ENCODE results near the gene TM2D1.

Gene TM2D1

DNA sequence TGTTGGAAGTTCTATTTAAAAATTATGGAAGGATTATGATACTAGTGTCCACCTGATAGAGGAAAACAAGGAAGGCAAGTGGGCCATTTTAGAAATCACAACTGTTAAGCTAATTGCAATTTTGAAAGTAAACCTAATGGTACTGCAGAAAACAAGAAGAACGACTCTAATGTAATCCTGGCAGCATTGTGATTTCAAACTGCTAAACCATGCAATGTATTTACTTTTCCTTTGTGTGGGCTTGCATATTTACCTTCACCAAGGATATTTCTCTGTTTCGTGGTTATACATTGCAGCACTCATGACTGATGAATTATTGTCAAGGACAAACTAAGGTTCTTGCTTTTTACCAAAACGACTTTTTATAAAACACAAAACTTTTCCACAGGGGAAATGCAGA lies 88.1 kb downstream of the TM2D1 start:
- TF ChIP-seq POLR2AphosphoS5 (IDR thresholded peaks at IDR 0.05; ENCODE audit: low read depth, low read length) (no peak), TAF1 (IDR thresholded peaks at IDR 0.05; ENCODE audit: borderline replicate concordance, insufficient read depth, low read length) (no peak), SIN3A (IDR thresholded peaks at IDR 0.05; ENCODE audit: borderline replicate concordance, insufficient read depth, low read length) (no peak)

DNA sequence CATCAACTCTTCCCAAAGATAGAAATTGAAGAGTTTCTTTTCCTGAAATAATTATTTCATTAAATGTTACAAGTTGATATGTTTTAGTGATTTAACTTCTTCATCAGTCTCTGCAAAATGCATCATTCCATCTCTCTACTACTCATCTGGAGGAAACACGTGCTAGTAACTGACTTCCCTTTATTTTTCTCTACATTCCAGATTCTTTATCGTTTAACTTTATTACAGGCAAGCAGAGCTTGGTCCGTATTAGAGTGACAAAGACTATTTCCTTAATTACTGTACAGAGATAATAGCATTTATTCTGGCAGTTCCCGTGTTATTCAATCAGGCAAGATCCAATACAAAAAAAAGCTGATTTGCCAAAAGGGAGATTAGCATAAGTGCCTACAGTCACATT lies 88.6 kb downstream of the TM2D1 start:
- TF ChIP-seq FOXP2 (optimal IDR thresholded peaks at IDR 0.05; ENCODE audit: borderline replicate concordance, extremely low read depth, extremely low read length, insufficient read depth) (no peak), POLR2AphosphoS5 (IDR thresholded peaks at IDR 0.05; ENCODE audit: low read depth, low read length) (no peak), SIN3A (IDR thresholded peaks at IDR 0.05; ENCODE audit: borderline replicate concordance, insufficient read depth, low read length) (no peak), TAF1 (IDR thresholded peaks at IDR 0.05; ENCODE audit: borderline replicate concordance, insufficient read depth, low read length) (no peak)
- TF ChIP-seq, protein P1, sequence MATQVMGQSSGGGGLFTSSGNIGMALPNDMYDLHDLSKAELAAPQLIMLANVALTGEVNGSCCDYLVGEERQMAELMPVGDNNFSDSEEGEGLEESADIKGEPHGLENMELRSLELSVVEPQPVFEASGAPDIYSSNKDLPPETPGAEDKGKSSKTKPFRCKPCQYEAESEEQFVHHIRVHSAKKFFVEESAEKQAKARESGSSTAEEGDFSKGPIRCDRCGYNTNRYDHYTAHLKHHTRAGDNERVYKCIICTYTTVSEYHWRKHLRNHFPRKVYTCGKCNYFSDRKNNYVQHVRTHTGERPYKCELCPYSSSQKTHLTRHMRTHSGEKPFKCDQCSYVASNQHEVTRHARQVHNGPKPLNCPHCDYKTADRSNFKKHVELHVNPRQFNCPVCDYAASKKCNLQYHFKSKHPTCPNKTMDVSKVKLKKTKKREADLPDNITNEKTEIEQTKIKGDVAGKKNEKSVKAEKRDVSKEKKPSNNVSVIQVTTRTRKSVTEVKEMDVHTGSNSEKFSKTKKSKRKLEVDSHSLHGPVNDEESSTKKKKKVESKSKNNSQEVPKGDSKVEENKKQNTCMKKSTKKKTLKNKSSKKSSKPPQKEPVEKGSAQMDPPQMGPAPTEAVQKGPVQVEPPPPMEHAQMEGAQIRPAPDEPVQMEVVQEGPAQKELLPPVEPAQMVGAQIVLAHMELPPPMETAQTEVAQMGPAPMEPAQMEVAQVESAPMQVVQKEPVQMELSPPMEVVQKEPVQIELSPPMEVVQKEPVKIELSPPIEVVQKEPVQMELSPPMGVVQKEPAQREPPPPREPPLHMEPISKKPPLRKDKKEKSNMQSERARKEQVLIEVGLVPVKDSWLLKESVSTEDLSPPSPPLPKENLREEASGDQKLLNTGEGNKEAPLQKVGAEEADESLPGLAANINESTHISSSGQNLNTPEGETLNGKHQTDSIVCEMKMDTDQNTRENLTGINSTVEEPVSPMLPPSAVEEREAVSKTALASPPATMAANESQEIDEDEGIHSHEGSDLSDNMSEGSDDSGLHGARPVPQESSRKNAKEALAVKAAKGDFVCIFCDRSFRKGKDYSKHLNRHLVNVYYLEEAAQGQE (IDR thresholded peaks at IDR 0.05; ENCODE audit: insufficient read depth in 1 of 2, low read depth in 2 of 2, low read length in 2 of 2), result no peak

DNA sequence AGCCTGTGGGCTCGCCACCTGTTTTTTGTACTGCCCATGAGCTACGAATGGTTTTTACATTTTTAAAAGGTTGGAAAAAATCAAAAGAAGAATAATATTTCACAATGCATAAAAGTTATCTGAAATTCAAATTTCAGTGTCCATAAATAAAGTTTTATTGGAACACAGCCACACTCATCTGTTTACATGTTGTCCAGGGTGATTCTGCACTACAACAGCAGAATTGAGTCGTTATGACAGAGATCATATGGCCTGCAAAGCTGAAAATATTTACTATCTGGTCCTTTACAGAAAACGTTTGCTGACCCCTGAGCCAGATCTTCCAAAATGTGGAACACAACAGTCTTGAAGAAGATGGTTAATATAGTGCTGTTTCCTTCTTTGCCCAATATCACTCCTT lies 89.4 kb downstream of the TM2D1 start:
- TF ChIP-seq FOXP2 (optimal IDR thresholded peaks at IDR 0.05; ENCODE audit: borderline replicate concordance, extremely low read depth, extremely low read length, insufficient read depth) (no peak), SIN3A (IDR thresholded peaks at IDR 0.05; ENCODE audit: borderline replicate concordance, insufficient read depth, low read length) (no peak), TAF1 (IDR thresholded peaks at IDR 0.05; ENCODE audit: borderline replicate concordance, insufficient read depth, low read length) (no peak), POLR2AphosphoS5 (IDR thresholded peaks at IDR 0.05; ENCODE audit: low read depth, low read length) (no peak)
- TF ChIP-seq, protein P1 (IDR thresholded peaks at IDR 0.05; ENCODE audit: insufficient read depth in 1 of 2, low read depth in 2 of 2, low read length in 2 of 2), result no peak

DNA sequence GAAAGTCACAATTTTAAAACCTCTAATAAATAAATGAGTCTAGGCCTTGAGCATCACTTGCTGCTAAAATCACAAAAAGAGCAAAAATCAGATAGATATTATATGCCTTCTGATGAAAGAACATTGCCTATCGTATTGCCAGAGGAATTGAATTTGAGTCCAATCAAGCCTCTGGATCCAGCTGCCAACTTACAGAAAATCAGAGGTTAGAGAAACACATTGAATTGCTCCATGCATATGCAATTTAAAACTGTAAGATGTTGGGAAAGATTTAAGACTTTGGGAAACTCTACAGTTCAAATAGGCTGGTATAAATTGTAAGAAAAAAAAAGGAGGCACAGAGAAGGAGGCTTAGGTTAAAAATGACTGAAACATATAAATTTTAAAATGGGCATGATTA lies 93.5 kb downstream of the TM2D1 start:
- TF ChIP-seq, protein P1 (IDR thresholded peaks at IDR 0.05; ENCODE audit: insufficient read depth in 1 of 2, low read depth in 2 of 2, low read length in 2 of 2), result no peak
- TF ChIP-seq SIN3A (IDR thresholded peaks at IDR 0.05; ENCODE audit: borderline replicate concordance, insufficient read depth, low read length) (no peak), TAF1 (IDR thresholded peaks at IDR 0.05; ENCODE audit: borderline replicate concordance, insufficient read depth, low read length) (no peak), POLR2AphosphoS5 (IDR thresholded peaks at IDR 0.05; ENCODE audit: low read depth, low read length) (no peak), FOXP2 (optimal IDR thresholded peaks at IDR 0.05; ENCODE audit: borderline replicate concordance, extremely low read depth, extremely low read length, insufficient read depth) (no peak)
